Peyer's patch (tissue), 4 donors: ENCODE results near the gene TMC1.

Experiments used
- CTCF ChIP-seq, 6 experiments: fragments of 450-650 bp in 4 of 6; fragments of 200-600 bp in 2 of 6; sonication (generic) in 1 of 6; IDR thresholded peaks; one replicate each; pipeline ENCODE4 v1.5.1; 2017 to 2019; ENCODE audit warnings: antibody characterized with exemption in 6 of 6, mild to moderate bottlenecking in 3 of 6, moderate library complexity in 1 of 6
- POLR2A ChIP-seq, 2 donors: fragments of 450-650 bp; IDR thresholded peaks; one replicate each; pipeline ENCODE4 v1.5.1; 2017; ENCODE audit warnings: antibody characterized with exemption in 2 of 2, mild to moderate bottlenecking in 2 of 2, moderate library complexity in 2 of 2

DNA sequence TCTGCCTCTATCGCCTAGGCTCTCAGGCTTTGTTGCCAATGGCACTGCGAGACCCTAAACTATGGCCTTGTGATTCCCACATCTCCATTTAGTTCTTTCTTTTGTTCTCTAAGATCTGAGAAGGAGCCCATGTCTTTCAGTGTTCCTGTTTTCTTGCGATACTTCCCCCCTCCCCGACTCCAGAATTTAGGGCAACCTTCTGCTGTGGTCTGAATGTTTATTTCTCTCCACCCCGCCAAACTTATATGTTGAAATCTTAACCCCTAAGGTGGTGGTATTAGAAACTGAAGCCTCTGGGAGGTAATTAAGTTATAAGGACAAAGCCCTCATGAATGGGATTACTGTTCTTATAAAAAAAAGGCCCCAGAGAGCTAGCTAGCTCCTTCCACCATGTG lies 6.4 kb downstream of the TMC1 start:
- peak in 1 of 2 donors; percentile 1 for TF ChIP-seq POLR2A (IDR thresholded peaks at IDR 0.05)
- no peak for TF ChIP-seq CTCF (IDR thresholded peaks at IDR 0.05)
